ENCODE measurements around the gene COPE.
A peak's percentile ranks its signal among the peaks of the same experiment; 100 is the strongest.

COPE gene

GRCh38 chr19:18889949-18890745 lies 29.0 kb downstream of the COPE start:
- no peak for DNase-seq

DNA sequence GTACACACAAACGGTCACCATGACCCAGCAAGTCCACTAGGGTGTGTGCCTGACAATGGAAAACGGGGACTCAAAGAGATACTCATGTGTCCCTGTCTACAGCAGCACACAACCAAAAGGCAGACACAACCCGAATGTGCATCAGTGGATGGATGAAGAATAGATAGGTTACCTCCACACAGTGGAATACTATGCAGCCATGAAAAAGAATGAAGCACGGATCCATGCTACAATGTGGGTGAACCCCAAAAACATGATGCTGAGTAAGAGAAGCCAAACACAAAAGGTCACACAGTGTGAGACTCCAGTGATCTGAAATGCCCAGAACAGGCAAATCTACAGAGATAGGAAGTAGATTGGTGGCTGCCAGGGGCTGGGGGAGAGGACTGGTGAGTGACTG lies 32.2 kb downstream of the COPE start:
- no peak for DNase-seq

GRCh38 chr19:18883526-18884304 lies 35.5 kb downstream of the COPE start:
- no peak for DNase-seq

DNA sequence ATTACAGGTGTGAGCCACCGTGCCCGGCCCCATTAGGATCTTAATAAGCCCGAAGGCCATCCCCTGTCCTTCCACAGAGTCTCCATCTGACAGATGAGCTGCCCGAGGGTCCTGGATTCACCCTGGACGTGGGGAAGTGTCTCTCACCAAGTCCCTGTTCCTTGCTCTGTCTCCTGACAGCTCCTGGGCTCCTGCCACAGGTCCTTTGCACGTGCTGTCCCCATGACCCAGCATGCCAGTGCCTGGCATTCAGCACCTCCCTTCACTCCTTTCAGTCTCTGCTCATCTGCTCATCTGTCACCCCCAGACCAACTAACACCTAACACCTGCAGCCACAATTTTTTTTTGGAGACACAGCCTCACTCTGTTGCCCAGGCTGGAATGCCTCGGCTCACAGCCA lies 37.7 kb downstream of the COPE start:
- no peak for DNase-seq

- DNase-seq, result no peak
These were observed 39.4 kb downstream of the COPE start for GRCh38 chr19:18879579-18880373.

DNA sequence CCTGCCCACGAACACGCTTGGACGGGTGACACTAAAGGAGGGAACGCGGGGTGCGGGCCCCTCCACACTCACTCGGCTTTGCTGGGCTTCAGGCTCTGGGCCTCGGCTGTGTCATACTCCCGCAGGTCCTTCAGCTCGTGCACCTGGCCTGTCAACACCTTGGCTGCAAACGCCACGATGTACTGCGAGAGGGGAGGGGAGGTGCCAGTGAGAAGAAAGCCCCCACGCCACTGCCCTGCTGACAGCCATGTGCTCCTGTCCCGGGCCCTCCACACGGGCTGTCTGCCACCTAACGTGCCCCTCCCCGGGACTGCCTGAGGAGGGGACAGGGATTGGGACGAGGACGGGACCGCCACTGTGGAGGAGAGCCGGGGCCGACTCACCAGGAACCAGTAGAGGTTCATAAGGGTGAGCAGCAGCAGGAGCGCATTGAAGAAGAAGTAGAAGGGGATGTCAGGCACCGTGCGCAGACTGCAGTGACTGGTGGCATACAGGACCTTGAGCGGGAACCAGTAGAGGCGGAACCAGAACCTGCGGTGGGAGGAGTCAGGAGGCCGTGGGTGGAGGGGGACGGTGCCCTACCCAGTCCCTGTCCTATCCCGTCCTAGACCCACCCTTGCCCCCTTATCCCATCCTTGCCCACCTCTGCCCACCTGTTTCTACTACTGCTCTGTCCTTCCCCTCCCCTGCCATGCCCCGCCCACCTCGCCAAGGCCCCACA lies 40.2 kb downstream of the COPE start:
- DNase-seq, result no peak

DNA sequence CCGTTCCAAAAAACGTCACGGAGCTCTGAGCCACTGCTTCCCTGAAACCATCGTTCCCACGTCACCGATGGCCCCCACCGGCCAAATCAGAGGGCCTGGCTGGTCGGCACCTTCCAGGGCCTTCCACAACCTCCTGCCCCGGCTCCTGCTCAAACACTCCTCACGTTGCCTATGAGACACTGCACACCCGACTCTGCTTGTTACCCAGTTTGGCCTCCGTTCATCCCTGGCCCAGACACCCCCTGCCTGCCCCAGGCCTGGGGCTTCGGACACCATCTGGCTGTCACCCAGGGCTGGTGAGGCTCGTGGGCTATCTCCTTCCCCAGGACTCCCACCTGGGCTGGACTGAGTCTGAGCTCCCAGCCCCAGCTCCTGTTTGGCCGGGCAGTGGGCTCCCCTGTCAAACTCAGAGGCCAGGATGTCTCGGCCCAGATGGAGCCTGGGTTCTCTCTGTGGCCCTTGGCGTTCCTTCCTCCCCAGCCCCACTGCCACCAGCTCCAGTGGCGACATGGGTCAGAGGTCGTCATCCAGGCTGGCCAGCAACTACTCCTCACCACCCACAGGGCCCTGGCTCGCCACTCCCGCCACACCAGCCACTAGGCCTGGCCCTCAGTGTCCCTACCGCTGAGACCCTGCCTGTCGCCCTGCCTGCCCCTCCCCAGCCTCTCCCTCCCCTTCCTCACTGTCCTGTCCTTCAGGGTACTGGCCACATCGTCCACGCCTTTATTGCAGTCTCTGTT lies 41.0 kb downstream of the COPE start:
- no peak for DNase-seq

GRCh38 chr19:18876865-18877264 lies 42.3 kb downstream of the COPE start:
- DNase-seq, result no peak

DNA sequence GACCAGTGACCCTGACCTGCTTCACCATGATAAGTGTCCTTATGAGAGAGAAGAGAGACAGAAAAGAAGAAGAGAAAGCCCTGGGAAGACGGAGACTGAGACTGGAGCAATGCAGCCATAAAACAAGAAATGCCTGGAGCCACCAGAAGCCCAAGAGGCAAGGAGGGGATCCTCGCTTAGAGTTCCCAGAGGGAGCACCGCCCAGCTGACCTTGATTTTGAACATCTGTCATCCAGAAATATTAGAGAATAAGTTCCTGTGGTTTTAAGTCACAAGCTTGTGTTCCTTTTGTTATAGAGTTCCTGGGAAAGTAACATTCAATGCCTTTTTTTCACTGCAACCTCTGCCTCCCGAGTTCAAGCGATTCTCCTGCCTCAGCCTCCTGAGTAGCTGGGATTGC lies 43.5 kb downstream of the COPE start:
- DNase-seq, result no peak

- no peak for DNase-seq
These were observed 47.6 kb downstream of the COPE start for GRCh38 chr19:18871543-18871942.

DNA sequence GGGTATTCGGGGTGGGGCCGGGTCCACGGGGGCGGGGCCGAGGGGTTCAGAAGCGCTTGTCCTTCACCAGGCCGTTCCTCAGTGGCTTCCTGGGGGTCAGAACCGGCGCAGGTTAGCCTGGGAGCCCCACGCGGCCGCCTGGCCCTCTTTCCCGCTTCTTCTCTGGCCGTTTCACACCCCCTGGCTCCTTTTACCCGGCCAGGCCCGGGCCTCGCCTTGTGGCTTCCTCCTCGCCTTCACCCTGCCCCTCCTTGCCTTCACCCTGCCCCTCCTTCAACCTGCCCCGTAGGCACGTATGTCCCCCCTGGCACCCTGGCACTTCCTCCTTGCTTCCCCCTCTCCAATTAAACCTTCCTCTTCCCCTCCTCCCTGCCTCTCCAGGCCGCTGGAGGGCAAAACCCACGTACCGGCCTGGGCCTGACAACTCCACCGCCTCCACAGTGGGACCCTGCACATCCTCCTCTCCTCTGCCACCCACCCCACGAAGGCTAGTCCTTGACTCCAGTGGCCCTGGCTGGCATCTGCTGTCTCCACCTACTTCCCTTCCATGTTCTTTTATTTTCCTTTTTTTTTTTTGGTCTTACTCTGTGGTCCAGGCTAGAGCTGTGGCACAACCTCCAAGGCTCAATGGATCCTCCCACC lies 48.5 kb downstream of the COPE start:
- DNase-seq, result no peak

DNA sequence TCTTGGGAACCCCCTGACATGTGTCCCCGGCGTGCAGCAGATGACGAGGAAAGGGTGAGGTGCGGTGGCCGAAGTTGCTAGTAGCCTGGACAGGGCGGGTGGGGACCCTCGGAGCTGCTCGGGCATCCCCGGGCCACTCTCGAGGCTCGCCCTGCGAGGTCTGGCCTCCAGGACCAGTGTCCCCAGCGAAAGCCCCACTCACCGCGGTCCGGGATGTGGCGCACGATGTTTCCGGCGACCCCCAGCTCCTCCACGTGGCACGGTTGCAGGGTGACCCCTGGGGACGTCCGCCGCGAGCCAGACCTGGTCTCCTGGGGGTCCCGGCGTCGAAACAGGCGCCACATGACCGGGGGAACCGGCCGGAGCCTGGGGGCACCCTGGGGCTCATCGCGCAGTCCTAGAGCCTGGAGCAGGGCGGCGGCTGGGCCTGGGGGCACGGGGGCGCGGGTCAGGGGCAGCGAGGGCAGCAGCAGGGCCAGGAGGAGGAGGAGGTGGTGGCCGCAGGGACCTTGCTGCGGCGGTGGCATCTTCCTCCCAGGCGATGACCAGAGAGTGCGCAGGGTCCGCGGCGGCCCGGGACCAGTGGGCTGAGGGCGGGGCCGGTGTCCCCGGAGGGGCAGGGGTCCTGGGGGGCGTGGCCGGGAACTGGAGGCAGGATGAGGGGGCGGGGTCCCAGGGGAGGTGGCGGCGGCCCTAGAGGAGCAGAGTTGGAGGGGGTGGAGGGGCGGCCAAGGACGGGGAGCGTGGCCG lies 49.2 kb downstream of the COPE start:
- no peak for DNase-seq

DNA sequence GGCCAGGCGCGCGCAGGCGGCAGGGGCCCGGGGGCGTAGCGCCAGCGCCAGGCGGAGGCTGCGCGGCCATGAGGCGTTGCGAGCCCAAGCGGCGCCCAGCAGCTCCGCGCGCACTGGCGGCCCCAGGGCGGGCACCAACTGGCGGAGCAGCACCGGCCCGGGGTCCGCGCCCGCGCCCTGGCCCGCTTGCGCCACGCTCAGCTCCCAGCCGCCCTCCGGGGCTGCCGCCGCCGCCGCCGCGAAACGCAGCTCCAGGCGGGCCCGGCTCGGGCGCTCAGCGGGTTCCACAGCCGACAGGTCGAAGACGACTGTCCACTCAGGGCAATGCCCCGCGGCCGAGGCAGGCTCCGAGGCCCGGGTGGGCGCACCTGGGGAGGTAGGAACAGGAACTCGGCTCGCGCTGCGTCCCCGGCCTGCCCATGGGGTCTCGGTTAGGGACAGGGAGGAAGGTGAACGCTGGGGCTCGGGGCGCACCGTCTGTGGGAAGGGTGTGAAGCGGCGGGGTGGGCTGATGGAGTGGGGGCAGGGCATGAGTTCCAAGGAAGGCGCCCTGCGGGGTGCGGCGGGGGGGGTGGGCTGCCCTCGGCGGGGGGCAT lies 50.1 kb downstream of the COPE start:
- DNase-seq, result no peak

- no peak for DNase-seq
These were observed 50.7 kb downstream of the COPE start for GRCh38 chr19:18868380-18869022.

DNA sequence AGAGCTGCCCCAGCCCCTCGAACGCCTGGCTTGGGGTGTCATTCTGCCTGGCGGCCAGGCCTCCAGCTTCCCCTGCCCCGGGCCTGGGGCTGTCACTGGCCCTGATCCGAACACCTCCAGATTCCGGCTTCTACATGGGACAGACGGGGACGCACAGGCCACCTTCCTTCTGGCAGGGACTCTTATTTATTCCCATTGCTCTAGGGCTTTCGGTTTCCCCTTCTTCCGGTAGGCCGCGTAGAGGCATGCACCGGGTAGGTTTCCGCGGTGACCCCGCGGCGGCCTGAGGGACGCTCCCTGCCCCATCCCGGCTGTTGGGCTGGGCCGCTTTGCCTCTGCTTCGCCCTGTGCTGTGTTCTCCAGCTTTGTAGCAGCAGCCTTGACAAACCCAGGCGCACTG lies 51.4 kb downstream of the COPE start:
- DNase-seq, result no peak

GRCh38 chr19:18867199-18867598 lies 52.0 kb downstream of the COPE start:
- no peak for DNase-seq

DNA sequence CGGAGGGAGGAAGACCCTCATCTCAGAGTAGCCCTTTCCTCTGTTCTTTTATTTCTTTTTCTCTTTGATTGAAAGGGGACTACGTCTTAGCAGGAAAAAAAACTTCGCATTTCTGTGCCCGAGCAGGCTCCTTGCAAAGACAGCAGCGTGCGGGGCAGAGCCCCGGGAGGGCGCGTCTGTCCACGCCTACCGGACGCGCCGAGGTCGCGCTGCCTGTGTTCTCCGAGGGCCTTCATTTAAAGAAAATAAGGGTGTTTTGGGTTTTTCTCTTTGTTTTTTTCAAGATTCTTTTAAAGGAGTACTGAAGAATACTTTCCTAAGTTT lies 52.4 kb downstream of the COPE start:
- no peak for DNase-seq

DNA sequence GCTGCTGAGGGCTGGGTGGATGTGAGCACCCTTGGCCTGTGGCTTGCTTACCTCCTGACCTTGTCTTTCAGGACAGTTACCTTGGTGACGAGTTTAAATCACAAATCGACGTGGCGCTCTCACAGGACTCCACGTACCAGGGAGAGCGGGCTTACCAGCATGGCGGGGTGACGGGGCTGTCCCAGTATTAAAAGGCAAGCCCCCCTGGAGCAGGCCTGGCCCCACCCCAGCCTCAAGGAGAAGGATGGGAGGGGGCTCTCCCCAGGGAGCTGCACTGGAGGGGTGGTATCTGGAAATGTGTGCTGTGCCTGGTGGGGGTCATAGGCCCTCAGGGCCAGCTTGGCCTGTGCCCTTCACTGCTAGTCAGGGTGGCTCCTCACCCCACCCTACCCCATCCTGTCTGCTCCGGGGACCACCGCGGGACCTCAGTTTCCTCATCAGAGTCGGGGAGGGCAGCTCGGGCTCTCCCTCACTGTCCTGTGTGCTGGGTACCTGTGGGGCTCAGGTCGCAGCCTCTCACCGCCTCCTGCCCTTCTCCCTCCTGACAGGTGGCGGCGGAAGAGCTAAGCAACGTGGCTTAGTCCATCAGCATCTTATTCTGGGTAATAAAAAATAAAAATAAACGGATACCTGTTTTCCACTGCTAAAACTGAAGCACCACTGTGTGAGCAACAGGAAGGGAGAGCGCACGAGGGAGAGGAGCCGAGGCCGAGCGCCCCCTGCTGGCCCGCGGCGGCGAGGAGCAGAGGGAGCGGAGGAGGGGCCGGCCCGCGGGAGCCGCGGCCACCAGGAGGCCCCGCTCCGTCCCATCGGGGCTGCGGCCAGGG lies 53.0 kb downstream of the COPE start:
- DNase-seq, result peak; percentile 39

All from activated CD4-positive, alpha-beta T cell treated with anti-CD3 and anti-CD28 coated beads for 1 hour (primary cell).